ENCODE results near the gene CYTIP.

DNA sequence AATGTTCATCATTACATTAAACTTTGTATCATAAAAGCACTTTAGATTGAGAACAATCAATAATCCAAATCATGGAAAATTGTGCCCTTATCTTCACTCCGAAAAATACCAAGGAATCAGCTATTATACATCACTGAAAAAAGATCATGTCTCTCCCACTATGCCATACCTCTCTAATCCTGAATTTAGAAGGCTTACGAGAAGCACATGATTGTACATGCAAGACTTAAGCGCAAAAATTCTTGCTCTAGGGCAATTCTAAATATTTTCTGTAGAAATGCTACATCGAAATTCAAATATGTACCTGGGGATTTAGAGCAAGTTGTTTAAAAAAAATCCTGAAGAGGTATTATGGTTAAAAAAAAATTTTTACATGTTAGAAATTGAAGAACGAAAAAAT is 1.3 kb downstream of the CYTIP start:
- no peak for TF ChIP-seq EZH2 (IDR thresholded peaks at IDR 0.05; ENCODE audit: borderline replicate concordance, low read depth, low read length, poor library complexity, severe bottlenecking)
- TF ChIP-seq, protein P1, sequence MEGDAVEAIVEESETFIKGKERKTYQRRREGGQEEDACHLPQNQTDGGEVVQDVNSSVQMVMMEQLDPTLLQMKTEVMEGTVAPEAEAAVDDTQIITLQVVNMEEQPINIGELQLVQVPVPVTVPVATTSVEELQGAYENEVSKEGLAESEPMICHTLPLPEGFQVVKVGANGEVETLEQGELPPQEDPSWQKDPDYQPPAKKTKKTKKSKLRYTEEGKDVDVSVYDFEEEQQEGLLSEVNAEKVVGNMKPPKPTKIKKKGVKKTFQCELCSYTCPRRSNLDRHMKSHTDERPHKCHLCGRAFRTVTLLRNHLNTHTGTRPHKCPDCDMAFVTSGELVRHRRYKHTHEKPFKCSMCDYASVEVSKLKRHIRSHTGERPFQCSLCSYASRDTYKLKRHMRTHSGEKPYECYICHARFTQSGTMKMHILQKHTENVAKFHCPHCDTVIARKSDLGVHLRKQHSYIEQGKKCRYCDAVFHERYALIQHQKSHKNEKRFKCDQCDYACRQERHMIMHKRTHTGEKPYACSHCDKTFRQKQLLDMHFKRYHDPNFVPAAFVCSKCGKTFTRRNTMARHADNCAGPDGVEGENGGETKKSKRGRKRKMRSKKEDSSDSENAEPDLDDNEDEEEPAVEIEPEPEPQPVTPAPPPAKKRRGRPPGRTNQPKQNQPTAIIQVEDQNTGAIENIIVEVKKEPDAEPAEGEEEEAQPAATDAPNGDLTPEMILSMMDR (conservative IDR thresholded peaks at IDR 0.05; ENCODE audit: low read depth, low read length) = no peak
